Choroid plexus epithelial cell (primary cell): ENCODE results near the gene RNF151.
"Not testable (repeated sequence)": the region's sequence is repeated elsewhere in the genome, so short reads cannot be mapped to it uniquely, and the experiment has no call there.

Experiments used
- DNase-seq: peaks from one replicate; pipeline ENCODE4 v3.0.0-alpha.2; 2010; ENCODE audit warnings: low read depth
- H3K4me3 ChIP-seq: 2 replicates; pipeline ENCODE4 v1.5.1; 2011; ENCODE audit warnings: low read depth, mild to moderate bottlenecking, control low read depth, low read length, moderate library complexity
- CTCF ChIP-seq: conservative IDR thresholded peaks from 2 replicates; pipeline ENCODE4 v1.5.1; 2011; ENCODE audit warnings: low read depth, mild to moderate bottlenecking, control low read depth, inconsistent platforms, low read length, moderate library complexity

RNF151 gene

DNA sequence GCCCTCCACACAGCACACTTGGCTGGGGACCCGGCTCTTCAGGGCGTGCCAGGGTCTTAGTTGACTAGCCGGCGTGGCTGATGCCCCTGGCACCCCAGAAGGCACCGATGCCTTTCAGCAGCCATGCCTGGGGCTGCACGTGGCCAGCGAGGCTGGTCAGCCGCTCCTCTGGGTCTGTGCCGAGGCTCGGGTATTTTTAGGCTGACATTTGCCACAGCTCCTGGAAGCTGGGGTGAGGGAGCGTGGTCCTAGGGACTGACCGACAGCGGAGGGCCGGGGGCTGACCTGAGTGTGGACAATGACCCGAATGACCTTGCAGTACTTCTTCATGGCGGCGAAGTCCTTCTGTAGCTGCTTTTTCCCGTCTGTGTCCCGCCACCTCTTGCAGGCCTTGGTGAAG, 16.1 kb upstream of the RNF151 start:
- DNase-seq, result no peak
- H3K4me3 ChIP-seq, result no peak overlapping the region
- no peak for TF ChIP-seq CTCF

DNA sequence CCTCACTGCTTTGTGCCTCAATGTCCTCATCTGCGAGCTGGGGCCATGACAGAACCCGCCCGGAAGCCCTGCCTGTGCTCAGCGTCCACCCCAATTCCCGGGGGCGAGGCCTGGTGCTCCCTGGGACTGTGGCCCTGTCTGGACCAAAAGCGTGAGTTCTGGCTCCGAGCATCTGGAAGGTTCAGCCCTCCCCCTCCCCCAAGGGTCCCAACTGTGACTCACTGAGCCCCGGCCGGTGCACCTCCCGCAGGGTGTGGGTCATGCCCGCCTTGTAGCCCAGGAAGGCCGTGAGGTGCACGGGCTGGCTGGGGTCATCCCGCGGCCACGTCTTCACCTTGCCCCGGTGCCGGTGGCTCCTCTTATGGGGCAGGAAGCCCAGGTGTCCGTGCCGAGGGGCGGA, 12.9 kb upstream of the RNF151 start:
- TF ChIP-seq CTCF, result no peak
- no peak overlapping the region for H3K4me3 ChIP-seq
- no peak for DNase-seq

DNA sequence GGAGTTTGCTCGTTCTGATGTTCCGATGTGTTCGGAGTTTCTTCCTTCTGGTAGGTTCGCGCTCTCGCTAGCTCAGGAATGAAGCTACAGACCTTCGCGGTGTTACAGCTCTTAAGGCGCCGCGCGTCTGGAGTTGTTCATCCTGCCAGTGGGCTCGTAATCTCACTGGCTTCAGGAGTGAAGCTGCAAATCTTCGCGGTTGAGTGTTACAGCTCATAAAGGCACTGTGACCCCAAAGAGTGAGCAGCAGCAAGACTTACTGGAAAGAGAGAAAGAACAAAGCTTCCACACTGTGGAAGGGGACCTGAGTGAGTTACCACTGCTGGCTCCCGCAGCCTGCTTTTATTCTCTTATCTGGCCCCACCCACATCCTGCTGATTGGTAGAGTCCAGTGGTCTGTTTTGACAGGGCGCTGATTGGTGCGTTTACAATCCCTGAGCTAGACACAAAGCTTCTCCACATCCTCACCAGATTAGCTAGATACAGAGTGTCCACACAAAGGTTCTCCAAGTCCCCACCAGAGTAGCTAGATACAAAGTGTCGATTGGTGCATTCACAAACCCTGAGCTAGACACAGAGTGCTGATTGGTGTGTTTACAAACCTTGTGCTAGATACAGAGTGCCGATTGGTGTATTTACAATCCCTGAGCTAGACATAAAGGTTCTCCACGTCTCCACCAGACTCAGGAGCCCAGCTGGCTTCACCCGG, 9.1 kb upstream of the RNF151 start:
- not testable (repeated sequence) for DNase-seq, H3K4me3 ChIP-seq

DNA sequence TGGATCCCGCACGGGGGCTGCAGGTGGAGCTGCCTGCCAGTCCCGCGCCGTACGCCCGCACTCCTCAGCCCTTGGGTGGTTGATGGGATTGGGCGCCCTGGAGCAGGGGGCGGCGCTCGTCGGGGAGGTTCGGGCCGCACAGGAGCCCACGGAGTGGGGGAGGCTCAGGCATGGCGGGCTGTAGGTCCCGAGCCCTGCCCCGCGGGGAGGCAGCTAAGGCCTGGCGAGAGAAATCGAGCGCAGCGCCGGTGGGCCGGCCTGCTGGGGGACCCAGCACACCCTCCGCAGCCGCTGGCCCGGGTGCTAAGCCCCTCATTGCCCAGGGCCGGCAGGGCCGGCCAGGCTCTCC, 8.5 kb upstream of the RNF151 start:
- not testable (repeated sequence) for DNase-seq, H3K4me3 ChIP-seq

GRCh38 chr16:1958715-1959268, 7.9 kb upstream of the RNF151 start:
- no peak for TF ChIP-seq CTCF
- DNase-seq, result no peak
- peak overlapping the region; percentile 92 for H3K4me3 ChIP-seq

GRCh38 chr16:1959269-1960039, 7.2 kb upstream of the RNF151 start, which contains the start of gene NDUFB10:
NDUFB10 (plus strand) TSS chr16:1959538; CDS start chr16:1959625, 87 bp downstream.
- peak; percentile 40 for TF ChIP-seq CTCF
- peak; percentile 90 for DNase-seq
- H3K4me3 ChIP-seq, result peak within 1 kb of the TSS; percentile 92

GRCh38 chr16:1960665-1961630, 5.7 kb upstream of the RNF151 start:
- DNase-seq, result peak; percentile 45
- TF ChIP-seq CTCF, result no peak
- H3K4me3 ChIP-seq, result peak overlapping the region; percentile 92
